H1 (cell line): ENCODE data around the gene ZBTB11. TPM values are rescaled to one million over a fixed set of nuclear protein-coding genes. Genes with fewer than 3 reads are reported as not detected.

Experiments
- CTCF ChIA-PET: fragments of 300-600 bp; sonication (Branson Sonifier 250); formaldehyde crosslinking; loops from one replicate; lab custom pipeline; 2021; ENCODE audit not compliant: partially characterized antibody; lab: Charles Lee
- POLR2A ChIA-PET: fragments of 300-600 bp; sonication (Branson Sonifier 250); formaldehyde crosslinking; loops from one replicate; lab custom pipeline; 2021; ENCODE audit warnings: inconsistent platforms; ENCODE audit not compliant: partially characterized antibody; lab: Charles Lee
- DNase-seq, 2 experiments: peaks; one replicate each; pipeline versions ENCODE4 v3.0.0 to v3.0.0-alpha.2; 2010 to 2022; ENCODE audit warnings: low spot score in 2 of 2, low read depth in 1 of 2, mixed read lengths in 1 of 2
- FAIRE-seq: peaks from 2 replicates; lab custom pipeline; 2011; peaks lifted over from hg19 to GRCh38; lab: Jason Lieb, UNC
- H2AFZ ChIP-seq: 2 replicates; pipeline ENCODE4 v1.8.1; 2012; ENCODE audit warnings: low read length, inconsistent platforms
- H2AK5ac ChIP-seq: 2 replicates; pipeline ENCODE4 v1.6.1; 2013; ENCODE audit warnings: low read depth, low read length
- H2BK120ac ChIP-seq: replicated peaks from 2 replicates; pipeline ENCODE3; 2013; ENCODE audit warnings: low read depth, low read length, inconsistent platforms
- H2BK12ac ChIP-seq: 2 replicates; pipeline ENCODE4 v1.6.1; 2013; ENCODE audit warnings: low read depth, low read length
- H2BK15ac ChIP-seq: 2 replicates; pipeline ENCODE4 v1.6.1; 2013; ENCODE audit warnings: low read length
- H2BK20ac ChIP-seq: 2 replicates; pipeline ENCODE4 v1.6.1; 2013; ENCODE audit warnings: low read length
- H2BK5ac ChIP-seq: 2 replicates; pipeline ENCODE4 v1.6.1; 2013; ENCODE audit warnings: low read depth, low read length
- H3K14ac ChIP-seq: 2 replicates; pipeline ENCODE4 v1.6.1; 2013; ENCODE audit warnings: inconsistent platforms; ENCODE audit not compliant: insufficient read length
- H3K18ac ChIP-seq: 2 replicates; pipeline ENCODE4 v1.6.1; 2013; ENCODE audit warnings: low read length; ENCODE audit errors: extremely low read depth
- H3K23ac ChIP-seq: 2 replicates; pipeline ENCODE4 v1.6.1; 2013; ENCODE audit warnings: inconsistent platforms; ENCODE audit not compliant: insufficient read length
- H3K23me2 ChIP-seq: 2 replicates; pipeline ENCODE4 v1.6.1; 2013; ENCODE audit warnings: low read depth, low read length
- H3K27ac ChIP-seq: 2 replicates; pipeline ENCODE4 v1.6.1; 2011; ENCODE audit warnings: low read depth, low read length, inconsistent platforms
- H3K27me3 ChIP-seq, 4 experiments: replicated peaks in 1 of 4; 1 replicate in 1 of 4; 2 replicates in 3 of 4; pipeline versions ENCODE4 v1.6.1 to v1.8.1; 2011 to 2013; ENCODE audit warnings: low read length in 3 of 4, mild to moderate bottlenecking in 3 of 4, inconsistent platforms in 2 of 4, mixed read lengths in 2 of 4, moderate library complexity in 1 of 4; ENCODE audit not compliant: control insufficient read depth in 3 of 4, insufficient read depth in 3 of 4; ENCODE audit errors: extremely low read depth in 1 of 4
- H3K36me3 ChIP-seq, 4 experiments: 2 replicates each; pipeline versions ENCODE4 v1.6.1 to v1.8.1; 2011 to 2013; ENCODE audit warnings: mild to moderate bottlenecking in 4 of 4, low read length in 3 of 4, moderate library complexity in 2 of 4, control low read depth in 1 of 4, inconsistent platforms in 1 of 4; ENCODE audit not compliant: insufficient read depth in 4 of 4, control insufficient read depth in 2 of 4
- H3K4ac ChIP-seq: replicated peaks from 2 replicates; pipeline ENCODE3; 2013; ENCODE audit warnings: low read length, low read depth, mixed read lengths, inconsistent platforms; ENCODE audit not compliant: insufficient read length
- H3K4me1 ChIP-seq, 4 experiments: replicated peaks in 1 of 4; 1 replicate in 1 of 4; 2 replicates in 3 of 4; pipeline versions ENCODE4 v1.6.1 to v1.8.1; 2011 to 2013; ENCODE audit warnings: low read length in 3 of 4, inconsistent platforms in 2 of 4, mixed read lengths in 1 of 4; ENCODE audit not compliant: insufficient read depth in 4 of 4, control insufficient read depth in 3 of 4
- H3K4me2 ChIP-seq, 2 experiments: 2 replicates each; pipeline versions ENCODE4 v1.6.1 to v1.8.1; 2011 to 2013; ENCODE audit warnings: low read depth in 2 of 2, low read length in 2 of 2, control low read depth in 1 of 2, inconsistent platforms in 1 of 2, mild to moderate bottlenecking in 1 of 2; ENCODE audit not compliant: insufficient read depth in 1 of 2
- H3K4me3 ChIP-seq, 4 experiments: fragments of 200-600, 300-600 bp in 1 of 4; sonication (generic), shearing (Covaris generic), sonication (Bioruptor Twin) in 1 of 4; 2 replicates each; pipeline versions ENCODE4 v1.5.1 to v1.8.1; 2011 to 2016; ENCODE audit warnings: low read length in 4 of 4, low read depth in 3 of 4, control low read depth in 2 of 4, inconsistent platforms in 2 of 4, mild to moderate bottlenecking in 2 of 4, mixed read lengths in 1 of 4, moderate library complexity in 1 of 4; ENCODE audit not compliant: insufficient read depth in 2 of 4; ENCODE audit errors: extremely low read depth in 1 of 4
- H3K56ac ChIP-seq: replicated peaks from 2 replicates; pipeline ENCODE3; 2013; ENCODE audit warnings: low read depth, mild to moderate bottlenecking, mixed read lengths, low read length, inconsistent platforms; ENCODE audit not compliant: insufficient read length
- H3K79me1 ChIP-seq: 2 replicates; pipeline ENCODE4 v1.6.1; 2013; ENCODE audit warnings: low read depth, low read length, control low read depth
- H3K79me2 ChIP-seq, 2 experiments: 2 replicates each; pipeline versions ENCODE4 v1.6.1 to v1.8.1; 2012 to 2013; ENCODE audit warnings: low read length in 2 of 2, mild to moderate bottlenecking in 2 of 2, inconsistent platforms in 1 of 2; ENCODE audit not compliant: insufficient read depth in 2 of 2, control insufficient read depth in 1 of 2
- H3K9ac ChIP-seq, 4 experiments: replicated peaks in 1 of 4; 1 replicate in 1 of 4; 2 replicates in 3 of 4; pipeline versions ENCODE4 v1.6.1 to v1.8.1; 2011 to 2013; ENCODE audit warnings: low read depth in 3 of 4, low read length in 3 of 4, control low read depth in 2 of 4, mild to moderate bottlenecking in 2 of 4, moderate library complexity in 2 of 4, inconsistent platforms in 1 of 4; ENCODE audit errors: extremely low read depth in 1 of 4
- H3K9me3 ChIP-seq, 2 experiments: 2 replicates each; pipeline versions ENCODE4 v1.6.1 to v1.8.1; 2012 to 2013; ENCODE audit warnings: mild to moderate bottlenecking in 2 of 2, moderate library complexity in 2 of 2, control low read depth in 1 of 2, inconsistent platforms in 1 of 2, low read depth in 1 of 2, low read length in 1 of 2, mixed read lengths in 1 of 2; ENCODE audit not compliant: insufficient read depth in 2 of 2
- H4K20me1 ChIP-seq, 2 experiments: replicated peaks in 1 of 2; 2 replicates each; pipeline versions ENCODE3 to v1.8.1; 2011 to 2013; ENCODE audit warnings: inconsistent platforms in 2 of 2, low read length in 2 of 2, mild to moderate bottlenecking in 1 of 2; ENCODE audit not compliant: insufficient read depth in 2 of 2, control insufficient read depth in 1 of 2
- H4K5ac ChIP-seq: 2 replicates; pipeline ENCODE4 v1.6.1; 2013; ENCODE audit warnings: low read length, low read depth, mixed read lengths, inconsistent platforms; ENCODE audit not compliant: insufficient read length
- H4K8ac ChIP-seq: 2 replicates; pipeline ENCODE4 v1.8.0; 2013; ENCODE audit warnings: mild to moderate bottlenecking, moderate library complexity, low read length, inconsistent platforms; ENCODE audit not compliant: insufficient read depth; ENCODE audit errors: extremely low read depth
- H4K91ac ChIP-seq: replicated peaks from 2 replicates; pipeline ENCODE3; 2013; ENCODE audit warnings: low read length, mixed read lengths, inconsistent platforms; ENCODE audit not compliant: insufficient read length
- E2F6 ChIP-seq: IDR thresholded peaks from 2 replicates; pipeline ENCODE4 v1.6.1; 2012; ENCODE audit warnings: inconsistent platforms
- EP300 ChIP-seq, 2 experiments: IDR thresholded peaks; 1 replicate in 1 of 2; 2 replicates in 1 of 2; pipeline ENCODE4 v1.6.1; 2011 to 2012; ENCODE audit warnings: low read depth in 2 of 2, low read length in 2 of 2, mild to moderate bottlenecking in 2 of 2, borderline replicate concordance in 1 of 2, inconsistent platforms in 1 of 2, moderate library complexity in 1 of 2
- HDAC2 ChIP-seq, 2 experiments: fragments of 300-600 bp in 1 of 2; sonication (generic) in 1 of 2; IDR thresholded peaks; 2 replicates each; pipeline ENCODE4 v1.6.1; 2011 to 2012; ENCODE audit warnings: low read depth in 2 of 2, low read length in 2 of 2, mild to moderate bottlenecking in 2 of 2, moderate library complexity in 2 of 2, borderline replicate concordance in 1 of 2, inconsistent platforms in 1 of 2
- HDAC6 ChIP-seq: IDR thresholded peaks from one replicate; pipeline ENCODE4 v1.7.1; 2012; ENCODE audit warnings: low read depth, mild to moderate bottlenecking, inconsistent platforms, low read length, moderate library complexity
- JUN ChIP-seq: IDR thresholded peaks from 2 replicates; pipeline ENCODE4 v1.6.1; 2011; ENCODE audit warnings: low read depth, mild to moderate bottlenecking, improper control_type of control experiment, low read length
- MAFK ChIP-seq: IDR thresholded peaks from 2 replicates; pipeline ENCODE4 v1.6.1; 2012; ENCODE audit warnings: low read depth, mild to moderate bottlenecking, improper control_type of control experiment, low read length
- MAX ChIP-seq: IDR thresholded peaks from 2 replicates; pipeline ENCODE4 v1.6.1; 2012; ENCODE audit warnings: inconsistent platforms
- NRF1 ChIP-seq: IDR thresholded peaks from 2 replicates; pipeline ENCODE4 v1.6.1; 2011; ENCODE audit warnings: mild to moderate bottlenecking, low read depth, low read length, improper control_type of control experiment
- RFX5 ChIP-seq: IDR thresholded peaks from 2 replicates; pipeline ENCODE4 v1.6.1; 2011; ENCODE audit warnings: low read depth, low read length, improper control_type of control experiment, borderline replicate concordance
- TEAD4 ChIP-seq: IDR thresholded peaks from 2 replicates; pipeline ENCODE4 v1.6.1; 2012; ENCODE audit warnings: low read depth, low read length, inconsistent platforms, mixed read lengths
- ZNF274 ChIP-seq: IDR thresholded peaks from 2 replicates; pipeline ENCODE4 v1.7.0; 2012; ENCODE audit warnings: low read length, borderline replicate concordance; ENCODE audit errors: extremely low read depth
- WGBS, 2 experiments: shearing (Covaris generic) in 1 of 2; methylation state at CpG; one replicate each; pipeline versions ENCODE4 v1.1.6 to v1.1.7; 2013 to 2015; ENCODE audit warnings: low lambda C conversion rate in 2 of 2, mixed read lengths in 2 of 2, inconsistent platforms in 1 of 2, low coverage in 1 of 2, missing lambda C conversion rate in 1 of 2; ENCODE audit not compliant: insufficient replicate concordance in 2 of 2, insufficient coverage in 1 of 2, insufficient read length in 1 of 2; ENCODE audit errors: extremely low coverage in 1 of 2, missing lambda C conversion rate in 1 of 2; 5-methylcytosine and 5-hydroxymethylcytosine counted together
- polyA plus RNA-seq, 7 experiments: library from polyadenylated mRNA; depleted of rRNA in 3 of 7; stranded (reverse) in 5 of 7; unstranded in 2 of 7; fragments of >200 nt in 5 of 7; fragments of 200-250 nt in 2 of 7; gene quantifications; 1 replicate in 5 of 7; 2 replicates in 1 of 7; 4 replicates in 1 of 7; pipeline versions ENCODE4 v1.2.1 to v1.2.3, GENCODE V29; 2011 to 2013; ENCODE audit warnings: missing spikeins in 2 of 7, mixed read lengths in 2 of 7
- total RNA-seq: library from RNA; stranded (reverse); fragmentation: NEBNext Ultra II Directional; extraction: Animal tissue kit (Norgen Biotek cat#: 25700); gene quantifications from 2 replicates; pipeline ENCODE4 v1.2.1, GENCODE V29; 2021

Gene ZBTB11
- total and polyA plus RNA-seq, 2 of the 8 experiments (the other 6 are each of a cell fraction or from before 2014, with no cell fraction given), result 3.0 to 14.0 TPM

GRCh38 chr3:101634591-101635196 lies 42.2 kb downstream of the ZBTB11 start:
- Histone ChIP-seq H3K9me3 (no peaks in the 10 kb centered on the region), H3K23me2 (no peaks in the 10 kb centered on the region), H2BK12ac (no peak overlapping the region), H2BK5ac (no peak overlapping the region), H4K8ac (no peak overlapping the region), H3K36me3 (no peaks in the 10 kb centered on the region), H2BK20ac (peak overlapping the region; percentile 48; the same call in 1 of the 2 replicates), H4K91ac (no peak overlapping the region), H3K4me3 (no peak overlapping the region), H3K27me3 (no peaks in the 10 kb centered on the region), H3K4me1 (peaks cover 0 to 6% (median 2%) of the 10 kb centered on the region in 4 experiments; a peak in 5 of 7 replicates), H3K79me2 (no peaks in the 10 kb centered on the region), H3K4ac (no peak overlapping the region), H3K79me1 (no peaks in the 10 kb centered on the region), H2AK5ac (no peak overlapping the region), H2BK15ac (no peak overlapping the region), H2BK120ac (no peak overlapping the region), H3K4me2 (no peak overlapping the region), H3K14ac (no peak overlapping the region), H2AFZ (peak overlapping the region; percentile 70), H4K20me1 (no peaks in the 10 kb centered on the region), H3K23ac (no peak overlapping the region), H3K27ac (no peak overlapping the region), H3K9ac (no peak overlapping the region), H3K56ac (no peak overlapping the region), H3K18ac (no peak overlapping the region), H4K5ac (no peak overlapping the region)
- WGBS, 2 experiments, result 79% methylated on average over 9 of the region's 9 CpGs; no CpG with 5 or more reads in 1 of the 2 experiments
- TF ChIP-seq EP300 (IDR thresholded peaks at IDR 0.05; ENCODE audit: borderline replicate concordance in 1 of 2, low read depth in 2 of 2, low read length in 2 of 2), result no peak
- TF ChIP-seq NRF1, result no peak
- no peak for TF ChIP-seq E2F6
- no peak for TF ChIP-seq MAX
- TF ChIP-seq ZNF274, result no peak
- TF ChIP-seq RFX5, result no peak
- no peak for TF ChIP-seq HDAC6
- no peak for TF ChIP-seq TEAD4
- TF ChIP-seq JUN, result no peak
- no peak for TF ChIP-seq HDAC2 (IDR thresholded peaks at IDR 0.05; ENCODE audit: borderline replicate concordance in 1 of 2, low read depth in 2 of 2, low read length in 2 of 2)
- no peak for TF ChIP-seq MAFK
- ChIA-PET CTCF (interaction anchor here (0.6 to 1.5 kb wide), 7 partner anchors 8 to 424 kb away, joined by 3 to 5 read pairs (median 3); no protein-coding TSS in a partner anchor), POLR2A (interaction anchor here (1.7 kb wide), 1 partner anchor 61 kb away, joined by 5 read pairs; the partner anchor contains the start of gene PCNP)
- no peak for DNase-seq
- FAIRE-seq, result no peak
